HG03520 (cell line): ENCODE data around the gene PPP2R2B.

Experiments used
- ATAC-seq: cut with Tn5 transposase; IDR thresholded peaks from one replicate; pipeline ENCODE4 v1.9.1; 2021; ENCODE audit warnings: mild to moderate bottlenecking, moderate library complexity; ENCODE audit not compliant: unreplicated experiment

PPP2R2B gene

DNA sequence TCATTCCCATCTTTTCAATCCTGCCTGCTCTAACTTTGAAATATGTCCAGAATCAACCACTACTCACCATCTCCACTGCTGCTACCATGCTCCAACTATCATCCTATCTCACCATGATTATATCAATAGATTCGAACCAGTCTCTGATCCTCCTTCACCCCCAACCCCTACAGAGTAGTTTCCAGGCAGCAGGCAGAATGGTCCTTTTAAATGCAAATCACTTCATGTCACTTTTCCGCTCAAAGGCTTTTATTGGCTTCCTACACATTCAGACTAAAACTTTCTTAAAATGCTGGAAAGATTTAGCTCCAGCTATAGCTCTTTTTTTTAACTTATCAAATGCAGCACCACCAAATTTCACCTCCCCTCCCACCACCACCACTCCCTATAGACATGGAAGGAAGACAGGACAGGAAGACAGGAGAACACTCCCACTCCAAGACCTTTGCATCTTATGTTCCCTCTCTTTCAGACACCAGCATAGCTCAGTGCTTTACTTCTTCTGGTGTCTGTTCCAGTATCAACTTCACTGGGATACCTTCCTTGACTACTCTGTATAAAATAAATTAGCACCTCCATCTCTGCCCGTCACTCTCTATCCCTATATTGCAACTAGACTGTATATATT, 9.9 kb upstream of the PPP2R2B start:
- ATAC-seq, result no peak

- ATAC-seq, result no peak
These were observed 5.6 kb upstream of the PPP2R2B start for GRCh38 chr5:146884066-146884626.

- no peak for ATAC-seq
These were observed 5.0 kb upstream of the PPP2R2B start for GRCh38 chr5:146883511-146883910.

DNA sequence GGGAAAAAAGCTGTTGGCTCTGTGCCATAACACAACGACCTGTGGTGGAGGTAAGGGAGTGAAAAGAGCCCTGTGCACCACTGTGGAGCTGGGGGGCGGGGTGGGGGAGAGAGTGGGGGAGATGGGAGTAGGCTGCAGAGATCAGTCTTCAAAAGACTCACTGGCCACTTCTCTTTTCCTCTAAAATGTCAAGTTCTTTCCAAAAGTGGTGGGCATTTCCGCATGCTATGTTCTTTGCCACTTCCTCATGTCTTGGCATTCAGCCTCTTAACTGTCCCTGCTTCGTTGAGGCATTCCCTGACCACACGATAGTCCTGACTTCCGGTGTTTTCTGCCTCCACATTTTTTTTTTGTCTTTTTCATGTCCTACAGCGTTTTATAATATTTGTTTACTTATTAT, 2.4 kb upstream of the PPP2R2B start:
- ATAC-seq, result no peak

DNA sequence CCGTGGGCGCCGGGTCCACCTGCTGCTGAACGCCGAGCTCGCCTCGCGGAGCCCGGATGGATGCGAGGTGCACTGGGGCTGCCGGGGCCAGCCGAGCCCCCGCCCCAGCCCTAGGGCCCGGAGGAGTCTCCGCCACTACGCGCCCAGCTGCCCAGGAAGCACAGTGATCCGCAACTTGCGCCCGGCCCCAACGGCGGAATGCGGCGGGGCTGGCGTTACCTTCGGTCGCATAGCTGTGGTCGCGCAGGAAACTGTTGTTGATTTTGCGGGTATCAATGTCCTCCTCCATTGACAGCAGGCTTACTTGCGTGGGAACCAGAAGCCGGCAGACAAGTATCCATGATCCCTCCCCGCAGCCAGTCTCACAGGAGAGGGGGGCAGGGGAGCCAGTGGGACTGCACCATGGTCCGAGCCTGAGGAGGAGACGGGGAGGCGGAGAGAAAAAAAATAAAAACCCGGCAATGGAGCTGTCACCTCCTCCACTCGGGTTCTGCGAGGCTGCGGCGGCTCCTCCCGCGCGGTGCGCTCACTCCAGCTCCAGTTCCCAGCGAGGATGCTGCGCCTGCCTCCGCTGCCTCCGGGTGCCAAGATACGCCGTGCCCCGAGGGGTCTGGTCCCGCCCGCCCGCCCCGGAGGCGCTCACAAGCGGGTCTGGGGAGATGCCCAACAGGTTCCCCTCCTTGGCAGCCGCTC, 628 bp downstream of the PPP2R2B start:
- no peak for ATAC-seq

- ATAC-seq, result no peak
These were observed 1.3 kb downstream of the PPP2R2B start for GRCh38 chr5:146877178-146877681.

DNA sequence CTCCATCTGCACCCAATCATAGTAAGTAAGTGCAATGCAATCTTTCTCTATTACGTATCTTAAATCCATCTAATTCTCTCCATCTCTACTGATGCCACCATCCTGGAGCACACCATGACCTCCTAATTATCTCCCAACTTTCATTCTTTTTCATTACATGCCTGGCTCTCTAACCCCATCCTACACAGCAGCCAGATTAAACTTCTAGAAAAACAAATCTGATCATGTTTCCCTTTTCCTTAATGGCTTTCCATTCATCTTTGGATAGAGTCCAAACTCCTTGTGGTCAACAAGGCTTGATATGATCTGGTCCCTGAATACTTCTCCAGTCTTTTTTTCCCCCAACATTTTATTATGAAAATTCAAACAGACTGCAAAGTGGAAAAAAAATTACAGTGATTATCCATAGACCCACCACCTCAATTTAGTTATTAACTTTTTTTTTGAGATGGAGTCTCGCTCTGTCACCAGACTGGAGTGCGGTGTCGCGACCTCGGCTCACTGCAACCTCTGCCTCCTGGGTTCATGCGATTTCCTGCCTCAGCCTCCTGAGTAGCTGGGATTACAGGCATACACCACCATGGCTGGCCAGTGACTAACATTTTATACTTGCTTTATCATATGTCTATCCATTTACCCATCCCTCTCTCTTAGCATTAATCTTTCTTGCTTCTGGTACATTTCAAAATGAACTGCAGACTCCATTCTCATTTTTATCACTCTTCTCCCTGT, 5.2 kb downstream of the PPP2R2B start:
- ATAC-seq, result no peak

DNA sequence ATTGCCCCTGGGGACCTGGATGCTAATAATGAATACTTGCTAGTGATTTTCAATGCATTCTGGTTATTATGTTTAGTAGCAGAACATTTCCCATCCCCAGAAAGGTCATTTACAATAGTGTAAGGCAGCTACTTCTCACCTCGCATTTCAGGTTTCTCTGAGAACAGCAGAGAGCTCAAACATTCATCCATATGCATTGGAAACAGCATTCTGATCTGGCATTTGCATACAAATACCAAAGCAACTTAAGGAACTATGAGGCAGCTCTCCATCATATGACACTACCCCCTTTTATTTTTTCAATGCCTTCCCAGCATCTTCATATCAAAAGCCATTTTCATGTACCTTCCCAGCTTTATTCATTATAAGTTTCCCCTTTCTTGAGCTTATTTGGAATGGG, 6.4 kb downstream of the PPP2R2B start:
- no peak for ATAC-seq

GRCh38 chr5:146867996-146868708, 10.4 kb downstream of the PPP2R2B start:
- ATAC-seq, result no peak

DNA sequence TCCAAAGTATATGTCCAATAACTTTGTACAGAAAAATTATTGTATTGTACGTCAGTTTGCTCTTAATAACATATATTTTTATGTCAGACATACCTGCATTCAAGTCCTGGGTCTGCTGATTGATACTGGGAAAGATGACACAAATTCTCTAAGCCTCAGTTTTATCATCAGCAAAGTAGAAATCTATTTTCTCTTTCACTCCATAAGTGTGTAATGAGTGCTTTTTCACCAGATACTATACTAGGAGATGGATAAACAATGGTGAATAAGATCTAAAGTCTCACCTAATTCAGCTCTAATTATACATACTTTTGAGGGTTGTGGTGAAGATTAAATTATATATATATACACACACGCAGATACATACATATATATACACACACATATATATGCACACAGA, 12.3 kb downstream of the PPP2R2B start:
- ATAC-seq, result no peak

DNA sequence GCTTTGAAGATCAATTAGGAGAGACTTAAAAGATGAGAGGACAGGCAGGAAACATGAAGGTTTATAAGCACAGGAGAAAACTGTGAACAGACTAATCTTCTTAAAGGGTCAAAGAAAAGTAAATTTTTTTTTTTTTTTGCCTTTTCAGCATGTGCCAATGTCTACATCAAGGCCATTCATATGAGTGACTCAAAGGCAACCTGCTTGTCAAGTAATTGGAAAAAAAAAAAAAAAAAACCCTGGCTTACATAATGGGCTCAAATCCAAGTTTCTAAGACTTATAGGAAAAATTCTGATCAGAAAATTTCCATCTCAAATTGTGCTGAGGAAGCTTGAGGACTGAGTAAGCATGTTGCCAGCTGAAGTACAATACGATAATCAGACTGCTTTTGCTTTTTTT, 15.9 kb downstream of the PPP2R2B start:
- no peak for ATAC-seq

DNA sequence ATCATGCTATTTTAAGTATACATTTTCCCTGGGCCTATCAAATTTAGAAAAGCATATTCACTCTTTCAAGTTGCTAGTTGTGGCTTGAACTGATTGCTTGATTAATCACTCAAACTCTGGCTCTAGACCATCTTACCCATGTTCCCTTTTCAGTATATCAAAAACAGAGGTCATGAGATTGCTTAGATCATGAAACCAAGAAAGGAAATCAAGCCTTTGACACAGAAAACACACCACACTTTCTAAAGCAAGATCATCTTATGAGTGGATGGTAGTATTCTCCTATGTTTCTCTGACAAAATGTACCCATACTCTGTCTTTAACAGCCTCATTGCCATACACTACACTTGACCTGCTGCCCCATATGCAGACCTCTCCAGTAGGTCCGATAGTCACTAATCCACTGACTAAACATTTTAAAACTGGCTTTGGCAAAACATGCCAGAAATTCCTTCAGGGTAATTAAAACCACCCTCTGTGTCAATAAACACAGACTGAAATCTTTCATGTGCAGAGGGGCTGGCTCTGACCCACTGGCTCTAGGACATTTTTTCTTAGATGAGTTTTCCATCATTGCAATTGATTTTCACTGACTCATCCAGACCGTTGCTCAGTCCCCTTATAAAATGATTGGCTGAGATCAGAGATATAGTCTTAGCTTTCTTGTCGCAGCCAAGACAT, 18.2 kb downstream of the PPP2R2B start:
- ATAC-seq, result no peak

- no peak for ATAC-seq
These were observed 26.5 kb downstream of the PPP2R2B start for GRCh38 chr5:146852089-146852488.

DNA sequence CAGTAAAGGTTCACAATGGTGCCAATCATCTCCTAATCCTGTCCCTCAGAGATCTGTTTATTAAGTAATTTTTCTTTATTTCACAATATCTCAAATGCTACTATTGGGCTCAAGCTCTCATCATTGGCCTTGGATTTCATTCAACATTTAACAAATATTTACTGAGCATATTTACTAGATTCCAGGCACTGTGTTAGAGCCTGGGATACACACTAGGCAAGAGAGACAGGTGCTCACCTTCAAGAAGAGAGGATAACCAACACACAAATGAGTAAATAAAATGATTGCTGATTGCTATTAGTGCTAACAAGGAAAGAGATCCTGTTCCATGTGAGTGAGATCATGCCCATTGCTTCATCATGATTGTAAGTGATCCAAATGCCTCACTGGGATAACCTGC, 27.4 kb downstream of the PPP2R2B start:
- ATAC-seq, result no peak

- no peak for ATAC-seq
These were observed 28.8 kb downstream of the PPP2R2B start for GRCh38 chr5:146849694-146850303.

DNA sequence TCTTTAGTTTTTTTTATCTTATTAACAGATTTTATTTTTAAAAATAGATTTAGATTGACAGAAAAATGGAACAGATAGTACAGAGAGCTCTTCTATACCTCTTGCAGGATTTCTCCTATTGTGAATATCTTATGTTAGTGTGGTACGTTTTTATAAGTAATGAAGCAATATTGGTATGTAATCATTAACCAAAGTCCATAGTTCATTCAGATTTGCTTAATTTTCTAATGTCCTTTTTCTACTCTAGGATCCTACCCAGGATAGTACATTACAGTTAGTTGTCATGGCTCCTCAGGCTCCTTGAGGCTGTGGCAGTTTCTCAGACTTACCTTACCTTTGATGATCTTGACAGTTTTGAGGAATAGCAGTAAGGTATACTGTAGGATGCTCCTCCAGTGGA, 30.4 kb downstream of the PPP2R2B start:
- ATAC-seq, result no peak

GRCh38 chr5:146840016-146840415, 38.5 kb downstream of the PPP2R2B start:
- ATAC-seq, result no peak

DNA sequence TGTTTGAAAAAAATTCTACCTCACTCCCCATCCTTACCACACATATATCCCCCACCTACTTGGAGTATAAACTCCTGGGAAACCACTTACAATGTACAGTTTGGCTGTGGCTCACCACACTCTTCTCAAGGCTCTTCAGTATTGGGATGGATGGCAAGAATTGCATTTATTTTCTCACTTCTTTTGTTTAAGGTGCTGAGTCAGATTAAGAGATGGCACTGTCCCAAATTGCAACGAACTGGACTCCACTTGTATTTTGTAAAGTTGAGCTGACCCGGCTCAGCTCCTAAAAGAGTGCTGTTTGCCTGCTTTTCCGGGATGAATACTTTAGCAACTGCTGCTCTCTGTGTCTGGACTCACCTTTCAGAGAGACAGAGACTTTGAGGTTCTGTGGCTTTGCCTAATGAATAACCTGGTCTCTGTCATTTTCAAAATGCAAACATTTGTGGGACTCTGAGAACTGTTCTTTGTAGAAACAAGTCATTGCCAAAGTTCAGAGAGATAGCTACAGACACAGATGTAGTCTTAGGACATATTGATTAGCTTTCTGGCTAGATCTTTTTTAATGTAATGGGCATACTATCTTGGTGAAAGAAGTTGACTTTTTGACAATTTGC, 42.2 kb downstream of the PPP2R2B start:
- ATAC-seq, result no peak

- ATAC-seq, result no peak
These were observed 45.4 kb downstream of the PPP2R2B start for GRCh38 chr5:146832985-146833732.
